NK-92 treated with Interleukin-12 subunit alpha and Interleukin-12 subunit beta, amount 100 ng/mL, for 24 hours (cell line): ENCODE results near the gene RIPK1.

Source experiments
- DNase-seq: peaks from one replicate; lab custom pipeline; 2025; lab: John Stamatoyannopoulos, UW

Gene RIPK1

DNA sequence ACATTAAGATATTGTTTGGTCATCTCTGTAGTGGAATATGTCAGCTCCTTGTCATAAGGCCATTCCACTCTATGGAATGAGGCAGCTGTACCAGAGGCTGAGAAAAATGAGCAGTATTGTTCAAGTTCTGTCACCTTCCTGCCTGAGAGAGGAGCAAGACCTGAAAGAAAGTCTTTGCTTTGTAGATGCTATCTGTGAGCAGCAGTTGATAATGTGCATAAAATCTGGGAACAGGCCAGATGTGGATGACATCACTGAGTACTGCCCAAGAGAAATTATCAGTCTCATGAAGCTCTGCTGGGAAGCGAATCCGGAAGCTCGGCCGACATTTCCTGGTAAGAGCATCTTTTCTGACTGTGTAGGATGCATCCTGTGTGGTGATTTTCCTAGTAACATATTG lies 16.8 kb downstream of the RIPK1 start:
- no peak for DNase-seq

DNA sequence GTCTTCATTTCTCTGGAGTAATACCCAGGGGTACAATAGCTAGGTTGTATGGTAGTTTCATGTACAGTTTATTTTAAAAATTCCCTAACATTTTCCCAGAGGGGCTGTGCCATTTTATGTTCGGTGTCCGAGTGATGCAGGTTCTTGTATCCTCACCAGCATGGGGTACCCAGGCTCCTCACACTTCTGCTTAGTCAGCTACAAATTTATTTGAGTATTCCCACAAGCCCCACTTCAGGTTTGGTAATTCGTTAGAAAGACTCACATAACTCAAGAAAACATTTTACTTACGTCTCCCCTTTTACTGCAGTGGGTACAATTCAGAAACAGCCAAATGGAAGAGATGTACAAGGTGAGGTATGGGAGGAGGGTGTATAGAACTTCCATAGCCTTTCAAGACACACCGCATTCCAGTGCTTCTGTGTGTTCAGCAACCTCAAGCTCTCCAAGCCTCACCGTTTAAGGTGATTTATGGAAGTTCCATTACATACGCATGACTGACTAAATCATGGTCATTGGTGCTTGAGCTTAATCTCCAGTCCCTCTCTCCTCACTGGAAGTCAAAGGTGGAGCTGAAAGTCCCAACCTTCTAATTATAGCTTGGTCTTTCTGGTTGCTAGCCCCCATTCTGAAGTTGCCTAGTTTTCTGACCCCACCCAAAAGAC lies 18.1 kb downstream of the RIPK1 start:
- no peak for DNase-seq

DNA sequence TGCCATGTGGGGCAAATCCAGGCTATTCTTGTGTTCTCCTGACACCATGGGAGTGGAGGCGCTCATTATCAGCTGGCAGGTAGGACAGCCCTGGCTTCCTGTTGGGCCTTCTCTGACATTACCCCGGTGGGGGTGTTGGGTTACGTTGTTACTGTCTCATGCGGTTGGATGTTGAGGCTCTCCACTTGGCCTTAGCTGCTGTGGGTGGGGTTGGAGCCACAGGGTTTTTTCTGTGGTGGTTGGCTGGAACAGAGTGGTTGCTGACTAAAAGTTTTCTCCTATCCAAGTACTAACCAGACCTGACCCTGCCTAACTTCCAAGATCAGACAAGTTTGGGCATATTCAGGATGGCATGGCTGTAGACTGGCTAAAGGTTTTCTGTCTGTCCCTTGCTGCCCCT lies 20.2 kb downstream of the RIPK1 start:
- no peak for DNase-seq

DNA sequence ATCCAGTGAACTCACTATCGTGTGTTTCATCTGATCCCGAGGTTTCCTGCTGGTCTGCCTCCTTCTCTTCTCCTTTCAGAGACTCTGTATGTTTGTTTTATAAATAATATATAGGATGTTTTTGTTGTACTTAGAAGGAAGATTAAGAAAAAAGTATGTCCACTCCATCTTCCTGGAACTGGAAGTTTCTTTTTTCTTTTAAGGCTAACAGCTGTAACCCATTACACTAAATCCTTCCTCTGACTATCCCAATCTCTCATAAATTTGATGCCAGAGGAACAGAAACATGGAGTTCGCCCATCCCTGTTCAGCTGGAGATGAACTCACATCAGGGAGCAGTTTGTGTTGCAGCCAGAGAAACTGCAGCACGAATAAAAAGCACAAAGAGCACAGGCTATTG lies 20.7 kb downstream of the RIPK1 start:
- no peak for DNase-seq

DNA sequence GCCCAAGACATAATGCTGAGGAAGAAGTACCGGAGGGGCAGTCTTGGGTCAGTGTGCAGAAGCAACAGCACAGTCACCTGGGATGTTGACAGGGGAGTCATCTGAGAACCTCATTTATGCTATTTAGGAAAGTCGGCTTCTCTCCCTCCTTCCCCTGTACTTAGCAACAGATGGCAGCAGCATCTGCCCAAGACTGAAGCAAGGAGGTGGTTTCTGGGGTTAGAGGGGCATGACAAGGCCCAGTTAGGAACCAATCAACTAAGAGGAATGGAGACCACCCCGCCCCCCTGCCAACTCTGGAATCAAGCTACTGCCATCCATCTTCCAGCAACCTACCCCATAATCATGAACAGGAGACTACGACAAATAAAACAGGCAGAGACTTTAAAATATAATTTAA lies 21.7 kb downstream of the RIPK1 start:
- DNase-seq, result no peak

DNA sequence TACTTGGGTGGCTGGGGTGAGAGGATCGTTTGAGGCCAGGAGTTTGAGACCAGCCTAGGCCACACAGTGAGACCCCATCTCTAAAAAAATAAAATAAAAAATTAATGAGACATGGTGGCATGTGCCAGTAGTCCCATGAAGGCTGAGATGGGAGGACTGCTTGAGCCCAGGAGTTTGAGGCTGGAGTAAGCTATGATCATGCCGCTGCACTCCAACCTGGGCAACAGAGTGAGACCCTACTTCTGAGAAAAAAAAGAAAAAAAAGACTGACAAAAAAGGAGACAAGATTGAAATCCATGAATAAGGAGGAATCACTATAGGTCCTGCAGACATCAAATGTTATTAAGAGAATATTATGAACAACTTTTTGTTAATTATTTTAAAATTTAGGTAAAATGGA lies 26.5 kb downstream of the RIPK1 start:
- DNase-seq, result no peak

DNA sequence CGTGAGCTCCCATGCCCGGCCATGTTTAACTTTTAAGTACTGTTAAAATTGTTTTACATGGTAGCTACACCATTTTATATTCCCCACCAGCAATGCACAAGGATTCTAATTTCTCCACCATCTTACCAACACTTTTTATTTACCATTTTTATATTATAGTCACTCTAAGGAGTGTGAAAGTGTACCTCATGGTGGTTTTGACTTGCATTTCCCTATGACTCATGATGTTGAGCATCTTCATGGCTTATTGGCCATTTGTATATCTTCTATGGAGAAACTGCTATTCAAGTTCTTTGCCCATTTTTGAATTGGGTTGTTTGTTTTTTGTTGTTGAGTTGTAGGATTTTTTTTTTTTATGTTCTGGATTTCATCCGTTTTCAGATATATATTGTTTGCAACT lies 34.6 kb downstream of the RIPK1 start:
- DNase-seq, result no peak

DNA sequence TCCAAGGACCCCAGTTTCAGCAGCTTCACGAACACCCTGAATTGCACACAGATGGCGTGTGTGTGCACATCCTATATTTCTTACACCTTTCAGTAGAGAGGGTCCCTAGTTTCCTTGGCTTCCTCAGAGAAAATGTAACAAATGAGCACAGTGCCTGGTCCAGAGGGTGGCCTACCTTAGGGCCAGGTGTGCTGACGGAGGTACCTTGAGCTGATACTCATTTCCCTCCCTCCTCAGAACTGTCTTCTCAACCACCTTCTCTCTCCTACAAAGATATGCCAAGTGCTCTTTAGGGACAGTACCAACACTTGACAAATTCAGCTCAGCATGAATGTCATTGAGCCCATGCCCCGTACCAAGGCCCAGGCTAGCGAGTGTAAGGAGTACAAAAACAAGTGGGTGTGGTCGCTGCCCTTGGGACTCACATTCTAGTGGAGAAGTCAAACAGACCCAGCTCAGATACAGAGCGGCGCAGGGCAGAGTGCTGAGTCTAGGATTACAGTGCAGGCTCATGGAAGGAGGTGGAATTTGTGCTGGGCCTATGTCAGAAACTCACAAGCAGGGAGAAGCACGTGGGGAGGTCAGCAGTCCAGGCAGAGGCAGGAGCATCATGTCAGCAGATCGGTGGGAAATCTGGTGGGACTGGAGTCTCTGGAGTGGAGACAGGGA lies 40.6 kb downstream of the RIPK1 start:
- no peak for DNase-seq

DNA sequence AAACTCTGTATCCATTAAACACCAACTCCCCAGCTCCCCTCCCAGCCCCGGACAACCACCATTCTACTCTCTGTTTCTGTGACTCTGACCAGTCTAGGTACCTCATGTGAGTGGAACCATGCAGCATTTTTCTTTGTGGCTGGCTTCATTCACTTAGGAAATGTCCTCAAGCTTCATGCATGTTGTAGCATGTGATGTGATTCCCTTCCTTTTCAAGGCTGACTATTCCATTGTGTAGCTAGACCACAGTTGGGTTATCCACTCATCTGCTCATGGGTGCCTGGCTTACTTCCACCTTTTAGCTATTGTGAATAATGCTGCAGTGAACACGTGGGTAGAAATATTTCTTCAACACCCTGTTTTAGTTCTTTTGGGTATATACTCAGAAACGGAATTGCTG lies 41.5 kb downstream of the RIPK1 start:
- DNase-seq, result no peak

DNA sequence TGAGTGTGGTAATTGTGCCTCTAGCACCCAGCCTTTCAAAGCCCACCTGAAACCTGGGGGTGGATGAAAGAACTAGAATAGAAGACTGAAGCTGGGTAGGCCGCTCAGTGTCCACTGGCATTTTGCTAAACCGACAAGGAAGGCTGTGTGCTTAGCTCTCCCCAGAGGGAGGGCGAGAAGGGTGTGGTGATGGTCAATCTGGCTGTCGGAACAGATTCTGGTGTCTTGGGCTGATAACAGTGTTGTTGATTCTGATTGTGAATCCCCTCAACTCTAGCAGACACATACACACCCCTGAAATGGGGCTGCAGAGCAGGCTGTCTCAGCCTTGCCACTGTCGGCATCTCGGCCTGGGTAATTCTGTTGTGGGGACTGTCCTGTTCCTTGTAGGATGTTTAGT lies 46.1 kb downstream of the RIPK1 start:
- DNase-seq, result no peak

DNA sequence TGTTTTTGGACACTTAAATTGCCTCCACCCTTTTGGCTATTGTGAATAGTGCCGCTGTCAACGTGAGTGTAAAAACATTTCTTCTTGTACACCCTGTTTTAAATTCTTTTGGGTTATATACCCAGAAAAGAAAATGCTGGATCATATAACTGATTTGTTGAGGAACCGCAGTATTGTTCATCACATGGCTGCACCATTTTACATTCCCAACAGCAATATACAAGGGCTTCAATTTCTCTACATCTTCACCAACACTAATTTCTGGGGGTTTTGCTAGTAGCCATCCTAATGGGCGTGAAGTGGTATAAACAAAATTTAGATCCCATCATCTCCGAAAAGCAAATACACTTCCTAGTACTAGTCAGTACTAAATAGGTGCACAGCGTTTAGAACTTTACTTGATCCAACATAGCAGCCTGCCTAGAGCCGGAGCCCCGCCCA lies 49.6 kb downstream of the RIPK1 start:
- no peak for DNase-seq

DNA sequence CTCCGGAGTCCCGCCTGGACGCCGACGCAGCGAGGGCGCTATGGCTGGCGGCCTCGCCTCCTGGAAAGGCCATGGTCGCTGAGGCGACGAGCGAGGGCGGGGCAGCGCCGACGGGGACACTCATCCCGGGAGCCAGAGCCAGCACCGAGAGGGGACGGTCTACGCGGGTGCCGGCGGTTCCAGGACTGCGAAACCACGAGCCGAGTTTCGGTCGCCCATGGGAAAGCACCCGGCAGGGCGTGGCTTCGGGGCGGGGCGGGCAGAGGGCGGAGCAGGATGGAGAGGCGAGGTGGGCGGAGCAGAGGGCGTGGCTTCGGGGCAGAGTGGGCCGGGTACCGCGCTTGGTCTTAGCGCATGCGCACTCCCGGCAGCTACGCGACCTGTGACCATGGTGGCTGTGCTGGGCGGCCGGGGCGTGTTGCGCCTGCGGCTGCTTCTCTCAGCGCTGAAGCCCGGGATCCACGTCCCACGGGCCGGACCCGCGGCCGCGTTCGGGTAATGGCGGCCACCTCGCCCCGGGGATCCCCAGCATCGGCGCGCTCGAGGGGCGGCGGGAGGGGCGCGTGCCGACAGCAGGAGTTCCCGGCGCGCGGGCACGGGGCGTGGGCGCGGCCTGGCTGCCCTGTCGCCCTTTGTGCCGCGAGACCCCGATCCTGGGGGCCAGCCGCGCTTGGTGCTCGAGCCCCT lies 50.2 kb downstream of the RIPK1 start, which contains the start of gene BPHL:
TSS of gene BPHL (plus strand) at position 359 of the 687 bp plus-strand sequence. CDS start at position 389, 30 bp downstream.
- peak; percentile 99 for DNase-seq

DNA sequence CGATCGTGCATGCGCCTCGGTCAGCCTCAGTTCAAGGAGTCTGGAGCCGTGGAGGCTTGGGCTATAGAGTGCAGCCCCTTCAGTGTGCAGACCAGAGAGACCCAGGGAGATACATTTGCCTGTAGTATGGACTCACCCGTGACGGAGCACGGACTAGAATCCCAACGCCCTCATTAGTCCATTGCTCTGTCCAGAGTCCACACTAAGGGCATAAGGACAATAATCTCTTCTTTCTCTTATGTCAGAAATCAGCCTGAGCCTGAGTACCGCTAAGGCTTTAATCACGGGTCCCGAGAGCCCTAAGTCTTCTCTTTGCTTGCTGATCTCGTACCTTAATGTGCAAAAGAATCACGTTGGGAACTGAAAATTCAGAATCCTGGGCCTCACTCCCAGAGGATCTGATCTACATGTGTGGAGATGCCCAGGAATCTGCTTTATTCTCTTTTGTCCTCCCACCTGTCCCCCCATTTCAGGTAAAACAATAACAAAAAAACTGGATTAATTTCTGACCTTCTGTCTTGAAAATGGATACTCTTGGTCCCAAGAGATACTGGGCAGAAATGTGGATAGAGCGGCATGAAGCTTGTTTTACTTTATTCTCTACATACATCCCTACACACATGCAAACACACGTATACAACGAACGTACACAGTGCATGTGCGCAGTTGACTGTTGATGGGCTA lies 50.9 kb downstream of the RIPK1 start:
- DNase-seq, result no peak

DNA sequence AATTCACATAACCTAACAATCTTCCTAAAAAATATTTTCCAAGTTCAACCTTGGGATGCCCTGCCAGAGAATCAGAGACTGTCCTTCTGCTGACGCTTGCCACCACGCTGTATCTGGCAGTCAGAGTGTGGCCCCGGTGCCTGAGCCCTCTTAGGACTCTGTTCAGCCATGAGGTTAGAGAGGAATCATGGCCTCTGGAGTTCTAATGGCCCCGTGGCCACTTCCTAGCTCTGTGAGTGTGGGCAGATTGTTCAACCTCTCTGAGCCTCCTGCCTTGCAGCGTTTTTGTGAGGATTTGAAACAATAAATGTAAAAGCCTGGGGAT lies 52.4 kb downstream of the RIPK1 start:
- DNase-seq, result no peak

DNA sequence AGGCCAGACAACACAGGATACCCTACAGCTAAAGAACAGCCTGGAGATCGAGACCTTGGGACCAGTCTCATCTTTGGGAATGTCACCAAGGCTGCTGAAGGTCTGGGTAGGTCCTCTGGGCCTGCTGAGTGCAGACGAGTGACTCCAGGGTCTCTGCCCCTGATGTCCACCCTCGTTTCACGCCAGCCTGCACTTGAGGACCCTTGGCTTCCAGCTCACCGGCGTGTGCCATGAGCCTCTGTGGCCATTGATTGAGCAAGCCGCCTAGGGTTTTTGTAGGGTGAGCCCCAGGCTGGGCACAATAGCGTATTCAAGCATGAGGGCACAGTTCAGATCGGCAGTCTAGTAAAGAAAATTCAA lies 54.5 kb downstream of the RIPK1 start:
- DNase-seq, result no peak

DNA sequence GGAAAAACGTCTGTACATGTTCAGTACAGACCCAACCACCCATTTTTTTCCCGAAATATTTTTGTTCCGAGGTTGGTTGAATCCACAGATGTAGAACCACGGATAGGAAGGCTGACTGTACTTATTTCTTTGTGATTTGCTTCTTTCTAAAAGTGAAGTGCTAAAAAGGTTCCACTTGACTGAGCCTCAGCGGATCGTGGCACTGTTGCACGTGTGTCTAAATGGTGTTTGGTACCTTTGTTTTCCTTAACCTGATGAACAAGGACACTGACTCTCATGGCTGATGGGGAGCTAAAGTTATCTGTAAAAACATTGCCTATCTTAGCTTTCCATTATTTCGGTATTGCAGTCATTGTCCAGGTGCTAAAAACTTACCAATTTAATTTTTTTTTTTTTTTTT lies 56.4 kb downstream of the RIPK1 start:
- no peak for DNase-seq

DNA sequence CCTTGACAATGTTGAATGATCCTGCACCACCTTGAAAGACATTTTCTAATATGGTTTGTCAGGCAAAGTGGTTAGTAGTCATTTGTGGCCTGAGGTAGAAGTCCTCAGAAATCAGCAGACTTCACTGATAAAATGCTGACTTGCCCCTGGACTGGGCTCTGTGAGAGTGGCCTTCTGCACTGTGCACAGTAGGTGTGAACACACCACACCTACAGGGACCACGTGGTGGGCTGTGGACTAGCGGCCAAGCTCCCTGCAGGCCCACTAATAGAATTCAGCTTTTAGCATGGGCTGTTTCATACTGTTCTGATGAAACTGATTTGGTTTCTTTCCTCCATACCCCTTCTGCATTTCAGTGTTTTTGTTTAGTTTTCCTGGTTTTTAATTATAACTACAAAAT lies 57.5 kb downstream of the RIPK1 start:
- no peak for DNase-seq

DNA sequence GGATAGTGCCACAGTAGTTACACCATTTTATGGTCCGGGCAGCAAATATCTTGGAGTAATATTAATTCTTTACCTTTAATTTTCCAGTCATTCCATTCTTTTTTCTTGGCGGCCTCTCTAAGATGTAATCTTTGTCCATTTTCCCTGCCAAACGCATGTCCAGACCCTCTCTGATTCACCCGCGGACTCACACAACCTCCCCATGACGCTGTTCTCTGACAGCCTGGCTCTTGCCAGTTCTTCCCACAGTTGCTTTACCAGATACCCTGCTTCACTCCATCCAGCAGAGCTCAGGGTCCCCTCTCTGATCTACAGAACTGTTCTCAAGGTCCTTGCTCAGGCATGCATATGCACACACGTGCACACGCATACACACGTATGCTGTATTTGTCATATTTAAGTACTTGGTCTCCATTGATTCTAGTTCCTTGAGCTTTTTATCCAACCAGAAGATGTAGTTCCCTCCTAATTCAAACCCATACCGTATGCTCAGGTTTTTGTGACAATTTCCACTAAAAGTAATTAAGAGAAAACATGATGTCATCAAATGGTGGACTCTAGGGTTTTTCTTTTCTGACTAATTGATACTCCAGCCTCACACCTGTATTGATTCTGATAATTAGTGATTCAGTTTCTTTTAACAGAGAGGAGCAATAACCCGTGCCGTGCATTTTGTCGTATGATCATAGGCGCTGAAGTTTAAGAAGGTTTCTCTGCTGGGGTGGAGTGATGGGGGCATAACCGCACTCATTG lies 60.2 kb downstream of the RIPK1 start:
- DNase-seq, result no peak

DNA sequence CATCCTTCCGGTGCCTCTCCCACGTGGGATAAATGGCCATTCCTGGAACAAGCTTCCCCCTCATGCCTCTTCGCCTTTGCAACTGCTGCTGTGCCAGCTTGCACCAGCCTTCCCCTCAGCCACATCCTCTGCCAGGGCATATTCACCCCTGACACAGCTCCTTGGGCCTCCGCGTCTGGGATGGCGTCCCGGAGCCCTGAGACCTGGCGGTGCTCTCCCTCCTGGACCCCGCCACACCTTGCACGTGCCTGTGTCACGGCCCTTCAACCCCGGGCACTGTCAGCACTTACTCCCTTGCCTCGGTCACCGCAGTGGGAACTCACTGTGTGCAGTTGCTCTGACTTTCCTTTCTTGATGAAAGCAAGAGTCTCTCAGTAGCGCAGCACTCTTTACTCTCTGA lies 63.4 kb downstream of the RIPK1 start:
- DNase-seq, result no peak

DNA sequence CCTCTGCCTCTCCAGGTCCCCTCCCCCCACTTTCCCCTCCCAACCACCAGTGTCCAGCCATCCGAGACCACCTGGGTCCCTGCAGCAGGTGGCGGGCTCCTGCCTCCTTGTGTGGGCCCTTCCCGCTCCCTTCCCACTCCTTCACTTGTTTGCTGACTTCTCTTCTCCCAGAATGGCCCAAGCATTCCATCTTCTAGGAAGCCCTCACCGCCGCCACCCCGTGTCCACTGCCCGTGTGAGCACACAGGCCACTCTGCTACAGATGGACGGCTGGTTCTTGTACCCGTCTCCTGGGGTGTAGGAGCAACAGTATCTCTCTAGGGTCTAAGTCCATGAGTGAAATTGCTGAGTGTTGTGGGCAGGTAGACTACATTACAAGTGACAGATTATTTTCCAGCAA lies 65.2 kb downstream of the RIPK1 start:
- no peak for DNase-seq

DNA sequence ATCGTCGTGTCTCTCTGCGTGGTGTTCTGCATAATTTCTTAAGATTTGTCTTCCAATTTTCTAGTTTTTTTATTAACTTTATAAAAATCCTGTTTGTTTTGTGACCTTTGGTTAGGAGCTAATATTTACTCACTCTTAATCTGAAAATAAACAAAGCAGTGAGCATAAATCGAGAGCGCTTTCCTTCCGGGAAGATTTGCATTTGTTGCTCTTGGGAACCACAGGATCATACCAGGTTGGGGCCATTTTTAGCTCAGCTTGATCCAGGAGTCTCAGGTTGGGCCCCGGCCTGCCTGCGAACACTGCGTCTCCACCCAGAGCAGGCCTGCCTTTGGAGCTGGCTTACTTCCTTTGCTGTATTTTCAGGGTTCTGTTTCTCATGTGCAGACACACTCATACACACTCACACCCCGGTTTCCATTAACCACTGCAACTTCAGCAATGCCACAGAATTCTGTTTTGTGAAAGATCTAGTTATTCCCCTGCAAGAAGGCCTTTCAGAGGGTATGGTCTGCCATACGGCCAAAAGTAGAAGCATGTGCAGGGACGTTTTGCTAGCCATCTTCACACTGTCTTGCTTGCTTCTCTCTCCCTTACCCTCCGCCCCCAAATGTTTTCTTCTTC lies 67.5 kb downstream of the RIPK1 start:
- no peak for DNase-seq
